ENCODE data around the gene DHCR24.
"Not testable (repeated sequence)": the region's sequence is repeated elsewhere in the genome, so short reads cannot be mapped to it uniquely, and the experiment has no call there.

The DHCR24 gene

GRCh38 chr1:54885807-54886723 lies 930 bp downstream of the DHCR24 start:
- no peak for FAIRE-seq

- FAIRE-seq = no peak
These were observed 1.7 kb downstream of the DHCR24 start for GRCh38 chr1:54885237-54885679.

GRCh38 chr1:54884768-54885167 lies 2.2 kb downstream of the DHCR24 start:
- no peak for FAIRE-seq

- no peak for FAIRE-seq
These were observed 2.8 kb downstream of the DHCR24 start for GRCh38 chr1:54884135-54884586.

- no peak for FAIRE-seq
These were observed 3.5 kb downstream of the DHCR24 start for GRCh38 chr1:54883349-54884102.

GRCh38 chr1:54882519-54882918 lies 4.5 kb downstream of the DHCR24 start:
- FAIRE-seq = no peak

GRCh38 chr1:54881604-54882003 lies 5.4 kb downstream of the DHCR24 start:
- FAIRE-seq = not testable (repeated sequence)

- no peak for FAIRE-seq
These were observed 7.1 kb downstream of the DHCR24 start for GRCh38 chr1:54879872-54880271.

- FAIRE-seq = no peak
These were observed 10.2 kb downstream of the DHCR24 start for GRCh38 chr1:54876814-54877213.

- FAIRE-seq = no peak
These were observed 12.0 kb downstream of the DHCR24 start for GRCh38 chr1:54875000-54875399.

GRCh38 chr1:54874079-54874830 lies 12.7 kb downstream of the DHCR24 start:
- no peak for FAIRE-seq

GRCh38 chr1:54872036-54872331 lies 15.0 kb downstream of the DHCR24 start:
- no peak for FAIRE-seq

GRCh38 chr1:54871275-54872035 lies 15.5 kb downstream of the DHCR24 start:
- no peak for FAIRE-seq

GRCh38 chr1:54870869-54871268 lies 16.1 kb downstream of the DHCR24 start:
- no peak for FAIRE-seq

- no peak for FAIRE-seq
These were observed 17.7 kb downstream of the DHCR24 start for GRCh38 chr1:54869173-54869851.

- FAIRE-seq = no peak
These were observed 19.3 kb downstream of the DHCR24 start for GRCh38 chr1:54867717-54868057.

GRCh38 chr1:54866801-54867716 lies 19.9 kb downstream of the DHCR24 start:
- no peak for FAIRE-seq

GRCh38 chr1:54865238-54866073 lies 21.5 kb downstream of the DHCR24 start:
- no peak for FAIRE-seq

- no peak for FAIRE-seq
These were observed 22.4 kb downstream of the DHCR24 start for GRCh38 chr1:54864460-54865208.

Measured in A204.1 (cell line).